ENCODE results near the gene RHO. TPM values are rescaled to one million over a fixed set of nuclear protein-coding genes. Genes with fewer than 3 reads are reported as not detected.

The RHO gene
- total and polyA plus RNA-seq, 2 donors (not counting 3 experiments of a cell fraction or from before 2014, with no cell fraction given), result not detected

DNA sequence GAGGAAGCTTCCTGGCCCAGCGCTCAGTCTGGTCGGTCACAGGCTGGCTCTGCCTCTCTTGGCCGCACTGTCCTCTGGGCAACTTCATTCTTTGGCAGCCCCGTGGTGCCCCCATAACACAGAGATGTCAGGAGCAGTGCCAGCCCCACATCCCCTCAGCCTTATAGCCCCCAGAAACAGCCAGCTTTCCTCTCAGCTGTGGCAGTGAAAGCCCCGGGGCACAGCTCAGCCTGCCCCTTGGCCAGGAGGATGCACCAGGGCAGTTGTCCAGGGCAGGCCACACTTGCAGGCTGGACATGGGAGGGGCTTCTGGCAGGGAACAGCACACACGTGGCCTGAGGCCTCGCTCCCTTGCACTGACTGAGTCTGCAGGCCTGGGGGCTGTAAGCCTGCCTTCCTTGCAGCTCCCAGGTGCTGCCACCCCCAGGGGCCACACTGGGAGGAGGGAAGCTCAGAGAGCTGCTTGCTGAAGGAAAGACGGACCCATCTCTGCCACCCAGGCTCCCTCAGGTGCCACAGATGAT, 10.3 kb upstream of the RHO start:
- intact Hi-C loops (cut with micrococcal nuclease) (no loop called here), dilution Hi-C loops (cut with MboI; ENCODE audit: extremely low pct_ligation_motif_present, low sequenced_read_pairs) (no loop called here)
- Histone ChIP-seq H3K79me2 (ENCODE audit: control insufficient read depth, insufficient read depth, low read length) (no peaks in the 10 kb centered on the region), H3K9me1 (replicated peaks; ENCODE audit: control insufficient read depth, extremely low read depth, insufficient read depth, low read length) (no peaks in the 10 kb centered on the region), H3K9me3 (replicated peaks; ENCODE audit: control insufficient read depth, insufficient read depth, low read length) (no peaks in the 10 kb centered on the region), H2AFZ (ENCODE audit: low read depth, low read length) (no peak overlapping the region), H3K9ac (replicated peaks; ENCODE audit: extremely low read depth, insufficient read depth, low read length) (no peak overlapping the region), H3K36me3 (ENCODE audit: control insufficient read depth in 2 of 2, extremely low read depth in 1 of 2, insufficient read depth in 2 of 2, low read length in 2 of 2) (peaks cover 0 to 10% of the 10 kb centered on the region in 2 experiments), H3K4me2 (ENCODE audit: insufficient read depth, low read length) (no peak overlapping the region), H3K4me1 (ENCODE audit: control insufficient read depth, extremely low read depth, insufficient read depth, low read length) (no peaks in the 10 kb centered on the region), H3K27me3 (ENCODE audit: control insufficient read depth in 2 of 2, insufficient read depth in 2 of 2, low read length in 2 of 2) (no peaks in the 10 kb centered on the region), H3K4me3 (replicated peaks in 1 of 3; ENCODE audit: insufficient read depth in 1 of 3, low read depth in 1 of 3, low read length in 3 of 3) (no peak overlapping the region), H4K20me1 (replicated peaks; ENCODE audit: control insufficient read depth, extremely low read depth, insufficient read depth, low read length) (no peaks in the 10 kb centered on the region), H3K27ac (ENCODE audit: insufficient read depth, low read depth, low read length) (no peak overlapping the region)
- POLR2A ChIA-PET, result no interaction called here
- BruUV-seq (replicated peaks), result no TSS peak
- CTCF ChIA-PET, result interaction anchor here (1.2 kb wide), 1 partner anchor 19 kb away, joined by 3 read pairs; no protein-coding TSS in a partner anchor
- no peak for FAIRE-seq
- TF ChIP-seq POLR2AphosphoS5 (IDR thresholded peaks at IDR 0.05; ENCODE audit: insufficient read depth, low read depth, low read length), result no peak
- TF ChIP-seq EZH2 (IDR thresholded peaks at IDR 0.05; ENCODE audit: borderline replicate concordance, low read depth, low read length, severe bottlenecking), result no peak
- TF ChIP-seq FOS (IDR thresholded peaks at IDR 0.05; ENCODE audit: borderline replicate concordance, insufficient read depth, low read length), result no peak
- TF ChIP-seq JUN (IDR thresholded peaks at IDR 0.05; ENCODE audit: borderline replicate concordance, insufficient read depth, insufficient read length, low read depth), result no peak
- no peak for DNase-seq (ENCODE audit: low read depth, low spot score)

- dilution Hi-C loops (cut with MboI; ENCODE audit: extremely low pct_ligation_motif_present, low sequenced_read_pairs), result no loop called here
- CTCF ChIA-PET, result interaction anchor here (1.4 kb wide), 1 partner anchor 16 kb away, joined by 6 read pairs; no protein-coding TSS in a partner anchor
These were observed 9.9 kb upstream of the RHO start for GRCh38 chr3:129518581-129518980.

More at GRCh38 chr3:129518581-129518980, 9.9 kb upstream of the RHO start:
- Histone ChIP-seq H2AFZ (ENCODE audit: low read depth, low read length) (no peak overlapping the region), H3K9ac (replicated peaks; ENCODE audit: extremely low read depth, insufficient read depth, low read length) (no peak overlapping the region), H4K20me1 (replicated peaks; ENCODE audit: control insufficient read depth, extremely low read depth, insufficient read depth, low read length) (no peaks in the 10 kb centered on the region), H3K4me3 (replicated peaks in 1 of 3; ENCODE audit: insufficient read depth in 1 of 3, low read depth in 1 of 3, low read length in 3 of 3) (no peak overlapping the region), H3K27ac (ENCODE audit: insufficient read depth, low read depth, low read length) (no peak overlapping the region), H3K9me1 (replicated peaks; ENCODE audit: control insufficient read depth, extremely low read depth, insufficient read depth, low read length) (no peaks in the 10 kb centered on the region), H3K4me2 (ENCODE audit: insufficient read depth, low read length) (no peak overlapping the region), H3K36me3 (ENCODE audit: control insufficient read depth in 2 of 2, extremely low read depth in 1 of 2, insufficient read depth in 2 of 2, low read length in 2 of 2) (peaks cover 0 to 10% of the 10 kb centered on the region in 2 experiments), H3K27me3 (ENCODE audit: control insufficient read depth in 2 of 2, insufficient read depth in 2 of 2, low read length in 2 of 2) (no peaks in the 10 kb centered on the region), H3K9me3 (replicated peaks; ENCODE audit: control insufficient read depth, insufficient read depth, low read length) (no peaks in the 10 kb centered on the region), H3K79me2 (ENCODE audit: control insufficient read depth, insufficient read depth, low read length) (no peaks in the 10 kb centered on the region), H3K4me1 (ENCODE audit: control insufficient read depth, extremely low read depth, insufficient read depth, low read length) (no peaks in the 10 kb centered on the region)
- FAIRE-seq (no peak), DNase-seq (ENCODE audit: low read depth, low spot score) (no peak)
- no TSS peak for BruUV-seq (replicated peaks)
- POLR2A ChIA-PET, result no interaction called here
- intact Hi-C loops (cut with micrococcal nuclease), result no loop called here
- TF ChIP-seq JUN (IDR thresholded peaks at IDR 0.05; ENCODE audit: borderline replicate concordance, insufficient read depth, insufficient read length, low read depth), result no peak
- TF ChIP-seq, protein P1, sequence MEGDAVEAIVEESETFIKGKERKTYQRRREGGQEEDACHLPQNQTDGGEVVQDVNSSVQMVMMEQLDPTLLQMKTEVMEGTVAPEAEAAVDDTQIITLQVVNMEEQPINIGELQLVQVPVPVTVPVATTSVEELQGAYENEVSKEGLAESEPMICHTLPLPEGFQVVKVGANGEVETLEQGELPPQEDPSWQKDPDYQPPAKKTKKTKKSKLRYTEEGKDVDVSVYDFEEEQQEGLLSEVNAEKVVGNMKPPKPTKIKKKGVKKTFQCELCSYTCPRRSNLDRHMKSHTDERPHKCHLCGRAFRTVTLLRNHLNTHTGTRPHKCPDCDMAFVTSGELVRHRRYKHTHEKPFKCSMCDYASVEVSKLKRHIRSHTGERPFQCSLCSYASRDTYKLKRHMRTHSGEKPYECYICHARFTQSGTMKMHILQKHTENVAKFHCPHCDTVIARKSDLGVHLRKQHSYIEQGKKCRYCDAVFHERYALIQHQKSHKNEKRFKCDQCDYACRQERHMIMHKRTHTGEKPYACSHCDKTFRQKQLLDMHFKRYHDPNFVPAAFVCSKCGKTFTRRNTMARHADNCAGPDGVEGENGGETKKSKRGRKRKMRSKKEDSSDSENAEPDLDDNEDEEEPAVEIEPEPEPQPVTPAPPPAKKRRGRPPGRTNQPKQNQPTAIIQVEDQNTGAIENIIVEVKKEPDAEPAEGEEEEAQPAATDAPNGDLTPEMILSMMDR (IDR thresholded peaks at IDR 0.05; ENCODE audit: extremely low read depth in 1 of 2, insufficient read depth in 1 of 2, low read depth in 1 of 2, low read length in 2 of 2), result no peak
- TF ChIP-seq, protein P2, sequence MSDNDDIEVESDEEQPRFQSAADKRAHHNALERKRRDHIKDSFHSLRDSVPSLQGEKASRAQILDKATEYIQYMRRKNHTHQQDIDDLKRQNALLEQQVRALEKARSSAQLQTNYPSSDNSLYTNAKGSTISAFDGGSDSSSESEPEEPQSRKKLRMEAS (IDR thresholded peaks at IDR 0.05; ENCODE audit: insufficient read depth, insufficient read length), result no peak
- no peak for TF ChIP-seq MYC (IDR thresholded peaks at IDR 0.05; ENCODE audit: low read depth, low read length)
- TF ChIP-seq POLR2AphosphoS5 (IDR thresholded peaks at IDR 0.05; ENCODE audit: insufficient read depth, low read depth, low read length), result no peak
- no peak for TF ChIP-seq FOS (IDR thresholded peaks at IDR 0.05; ENCODE audit: borderline replicate concordance, insufficient read depth, low read length)
- TF ChIP-seq EZH2 (IDR thresholded peaks at IDR 0.05; ENCODE audit: borderline replicate concordance, low read depth, low read length, severe bottlenecking), result no peak
- TF ChIP-seq POLR2A (IDR thresholded peaks at IDR 0.05; ENCODE audit: low read depth, low read length), result no peak
- no peak for TF ChIP-seq GATA2 (IDR thresholded peaks at IDR 0.05; ENCODE audit: insufficient read depth, insufficient read length, low read depth, low read length)

Measured in endothelial cell of umbilical vein (primary cell).